Nephron progenitor cell (in vitro differentiated cells): ENCODE results near the gene ACSL1.

Source experiments
- DNase-seq: peaks from one replicate; pipeline ENCODE4 v3.0.0; 2021
- H3K27ac Mint-ChIP-seq: 2 replicates; pipeline ENCODE4 v1.8.0; 2021; ENCODE audit warnings: mild to moderate bottlenecking, moderate library complexity, mixed read lengths
- H3K27me3 Mint-ChIP-seq: 2 replicates; pipeline ENCODE4 v1.8.0; 2021; ENCODE audit warnings: mild to moderate bottlenecking, low read depth, mixed read lengths; ENCODE audit not compliant: poor library complexity
- H3K36me3 Mint-ChIP-seq: 2 replicates; pipeline ENCODE4 v1.8.0; 2021; ENCODE audit warnings: low read depth, mixed read lengths
- H3K4me1 Mint-ChIP-seq: 2 replicates; pipeline ENCODE4 v1.8.0; 2021; ENCODE audit warnings: mixed read lengths
- H3K4me3 Mint-ChIP-seq: 2 replicates; pipeline ENCODE4 v1.8.0; 2021; ENCODE audit warnings: mild to moderate bottlenecking, moderate library complexity, mixed read lengths
- H3K9me3 Mint-ChIP-seq: 2 replicates; pipeline ENCODE4 v1.8.0; 2021; ENCODE audit warnings: mild to moderate bottlenecking, moderate library complexity, mixed read lengths
- TF ChIP-seq, protein P1 (sequence below): fragments of 200-600 bp; sonication (generic); IDR thresholded peaks from 2 replicates; pipeline ENCODE4 v1.5.0; 2021; ENCODE audit warnings: antibody characterized with exemption

Gene ACSL1

DNA sequence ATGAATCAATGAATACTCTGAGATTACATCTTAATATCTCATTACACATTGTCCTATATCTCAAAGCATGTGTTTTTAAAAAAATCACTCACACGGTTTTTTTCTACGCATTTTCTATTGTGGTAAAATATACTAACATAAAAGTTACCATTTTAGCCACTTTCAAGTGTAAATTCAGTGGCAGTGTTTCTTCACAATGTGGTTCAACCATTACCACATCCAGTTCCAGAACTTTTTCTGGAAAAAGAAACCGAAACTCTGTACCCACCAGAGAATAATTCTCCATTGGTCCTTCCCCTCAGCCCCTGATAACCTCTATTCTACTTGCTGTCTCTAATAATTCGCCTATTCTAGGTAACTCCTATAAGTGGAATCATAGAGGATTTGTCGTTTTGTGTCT is 35.3 kb upstream of the ACSL1 start:
- Mint-ChIP-seq H3K27me3 (peaks cover 7% of the 10 kb centered on the region), H3K4me3 (no peak overlapping the region), H3K4me1 (no peaks in the 10 kb centered on the region), H3K36me3 (no peaks in the 10 kb centered on the region), H3K9me3 (no peaks in the 10 kb centered on the region), H3K27ac (no peak overlapping the region)
- DNase-seq: no peak
- TF ChIP-seq, protein P1, sequence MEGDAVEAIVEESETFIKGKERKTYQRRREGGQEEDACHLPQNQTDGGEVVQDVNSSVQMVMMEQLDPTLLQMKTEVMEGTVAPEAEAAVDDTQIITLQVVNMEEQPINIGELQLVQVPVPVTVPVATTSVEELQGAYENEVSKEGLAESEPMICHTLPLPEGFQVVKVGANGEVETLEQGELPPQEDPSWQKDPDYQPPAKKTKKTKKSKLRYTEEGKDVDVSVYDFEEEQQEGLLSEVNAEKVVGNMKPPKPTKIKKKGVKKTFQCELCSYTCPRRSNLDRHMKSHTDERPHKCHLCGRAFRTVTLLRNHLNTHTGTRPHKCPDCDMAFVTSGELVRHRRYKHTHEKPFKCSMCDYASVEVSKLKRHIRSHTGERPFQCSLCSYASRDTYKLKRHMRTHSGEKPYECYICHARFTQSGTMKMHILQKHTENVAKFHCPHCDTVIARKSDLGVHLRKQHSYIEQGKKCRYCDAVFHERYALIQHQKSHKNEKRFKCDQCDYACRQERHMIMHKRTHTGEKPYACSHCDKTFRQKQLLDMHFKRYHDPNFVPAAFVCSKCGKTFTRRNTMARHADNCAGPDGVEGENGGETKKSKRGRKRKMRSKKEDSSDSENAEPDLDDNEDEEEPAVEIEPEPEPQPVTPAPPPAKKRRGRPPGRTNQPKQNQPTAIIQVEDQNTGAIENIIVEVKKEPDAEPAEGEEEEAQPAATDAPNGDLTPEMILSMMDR: no peak

DNA sequence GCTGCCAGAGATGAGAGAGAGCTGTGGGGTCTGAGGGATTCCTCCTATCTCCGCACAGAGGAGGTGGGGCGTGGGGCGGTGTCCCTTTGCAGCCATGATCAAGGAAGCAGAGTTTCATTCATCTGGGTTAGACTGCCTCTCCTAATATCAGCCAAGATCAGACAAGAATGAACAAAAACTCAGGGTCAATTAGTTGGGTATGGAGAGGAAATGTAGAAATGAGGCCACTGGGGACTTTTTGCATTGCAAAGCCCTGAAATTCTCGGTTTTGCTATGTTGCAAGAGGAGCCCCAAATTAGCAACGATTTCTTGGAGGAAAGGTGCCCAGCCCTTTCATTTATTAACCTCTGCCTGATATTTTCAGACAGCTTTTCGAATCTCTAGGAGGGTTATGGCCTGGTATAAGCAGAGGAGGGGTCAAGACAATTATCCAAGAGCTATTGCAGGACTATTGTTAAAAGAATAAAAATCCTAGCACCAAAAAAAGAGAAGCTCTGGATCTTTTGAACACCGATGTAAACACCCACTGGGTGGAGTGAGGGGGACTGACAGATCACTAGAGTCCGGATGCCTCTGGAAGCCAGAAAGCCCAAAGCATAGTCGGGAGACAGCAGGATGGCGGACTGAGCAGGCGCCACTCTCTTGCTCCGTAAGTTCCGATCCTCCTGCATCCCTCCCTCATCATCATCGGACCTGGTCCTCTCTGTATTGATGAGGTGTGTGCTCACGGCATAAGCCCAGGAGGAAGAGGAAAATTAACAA is 34.4 kb upstream of the ACSL1 start:
- TF ChIP-seq, protein P1: no peak
- Mint-ChIP-seq H3K27ac (no peak overlapping the region), H3K9me3 (no peaks in the 10 kb centered on the region), H3K4me1 (no peaks in the 10 kb centered on the region), H3K4me3 (no peak overlapping the region), H3K36me3 (no peaks in the 10 kb centered on the region), H3K27me3 (peaks cover 7% of the 10 kb centered on the region)
- no peak for DNase-seq

DNA sequence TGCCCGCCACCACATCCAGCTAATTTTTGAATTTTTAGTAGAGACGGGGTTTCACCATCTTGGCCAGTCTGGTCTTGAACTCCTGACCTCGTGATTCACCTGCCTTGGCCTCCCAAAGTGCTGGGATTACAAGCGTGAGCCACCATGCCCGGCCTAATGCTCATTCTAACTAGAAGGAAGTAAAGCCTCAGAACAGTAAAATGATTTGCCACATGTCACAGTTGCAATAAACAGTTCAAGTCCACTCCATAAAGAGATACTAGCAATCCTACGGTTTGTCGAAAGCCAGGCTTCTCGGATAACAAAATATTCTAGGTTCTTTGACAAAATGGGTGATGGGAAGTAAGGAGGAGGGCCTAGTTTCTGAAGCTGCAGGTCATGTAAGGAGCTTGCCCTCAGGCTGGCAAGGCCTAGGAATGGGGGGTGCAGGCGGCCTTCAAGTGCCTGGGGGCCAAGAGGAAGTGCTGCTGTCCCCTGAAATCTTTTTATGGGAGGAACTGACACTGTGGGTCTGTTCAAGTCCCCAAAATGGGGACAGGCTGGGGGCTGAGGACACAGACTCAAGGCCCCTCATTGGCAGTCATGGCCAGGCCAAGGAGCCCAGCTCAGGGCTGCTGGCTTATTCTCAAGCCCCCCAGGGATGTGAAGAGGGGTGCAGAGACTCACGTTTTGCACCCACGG is 31.8 kb upstream of the ACSL1 start:
- no peaks in the 10 kb centered on the region for H3K36me3 Mint-ChIP-seq
- no peak overlapping the region for H3K27ac Mint-ChIP-seq
- H3K27me3 Mint-ChIP-seq: peaks cover 10% of the 10 kb centered on the region
- TF ChIP-seq, protein P1: no peak
- no peak overlapping the region for H3K4me3 Mint-ChIP-seq
- DNase-seq: no peak
- no peaks in the 10 kb centered on the region for H3K9me3 Mint-ChIP-seq
- H3K4me1 Mint-ChIP-seq: no peaks in the 10 kb centered on the region

DNA sequence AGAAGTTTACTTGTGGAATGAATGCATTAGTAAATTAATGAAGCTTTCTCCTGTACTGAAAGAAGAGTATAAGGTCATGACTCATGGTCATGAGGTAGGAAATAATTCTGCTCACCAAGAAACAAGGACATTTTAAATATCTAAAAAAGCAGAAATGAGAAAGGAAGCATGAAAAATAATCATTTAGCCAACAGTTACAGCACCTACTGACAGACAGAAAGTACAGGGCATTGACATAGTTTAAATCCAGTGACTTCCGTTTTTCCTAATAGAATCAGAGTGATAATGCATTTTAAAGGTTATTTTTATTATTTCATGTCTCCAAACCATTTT is 30.5 kb upstream of the ACSL1 start:
- no peak for DNase-seq
- Mint-ChIP-seq H3K4me3 (no peak overlapping the region), H3K9me3 (no peaks in the 10 kb centered on the region), H3K4me1 (no peaks in the 10 kb centered on the region), H3K36me3 (no peaks in the 10 kb centered on the region), H3K27me3 (peaks cover 10% of the 10 kb centered on the region), H3K27ac (no peak overlapping the region)
- TF ChIP-seq, protein P1: no peak

DNA sequence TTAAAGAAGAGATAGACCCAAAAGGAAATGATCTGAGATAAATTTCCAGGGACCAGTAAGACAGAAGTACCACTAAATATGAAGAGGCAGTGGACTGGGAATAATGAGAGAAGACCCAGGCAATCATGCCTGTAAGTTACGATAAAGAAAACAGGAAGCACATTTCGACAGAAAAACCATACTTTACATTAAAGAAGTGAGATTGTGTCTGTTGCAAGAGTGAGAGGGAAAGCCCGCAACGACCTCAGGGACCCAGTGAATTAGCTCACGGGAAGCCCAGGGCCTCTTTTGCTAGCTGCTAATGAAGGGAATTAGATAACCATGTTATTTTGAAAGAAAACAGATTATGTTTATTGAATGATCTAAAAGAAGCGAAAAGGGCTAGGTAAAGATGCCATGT is 28.9 kb upstream of the ACSL1 start:
- Mint-ChIP-seq H3K27me3 (peaks cover 7% of the 10 kb centered on the region), H3K4me1 (no peaks in the 10 kb centered on the region), H3K27ac (no peak overlapping the region), H3K36me3 (no peaks in the 10 kb centered on the region), H3K9me3 (no peaks in the 10 kb centered on the region), H3K4me3 (no peak overlapping the region)
- no peak for DNase-seq
- TF ChIP-seq, protein P1: no peak

DNA sequence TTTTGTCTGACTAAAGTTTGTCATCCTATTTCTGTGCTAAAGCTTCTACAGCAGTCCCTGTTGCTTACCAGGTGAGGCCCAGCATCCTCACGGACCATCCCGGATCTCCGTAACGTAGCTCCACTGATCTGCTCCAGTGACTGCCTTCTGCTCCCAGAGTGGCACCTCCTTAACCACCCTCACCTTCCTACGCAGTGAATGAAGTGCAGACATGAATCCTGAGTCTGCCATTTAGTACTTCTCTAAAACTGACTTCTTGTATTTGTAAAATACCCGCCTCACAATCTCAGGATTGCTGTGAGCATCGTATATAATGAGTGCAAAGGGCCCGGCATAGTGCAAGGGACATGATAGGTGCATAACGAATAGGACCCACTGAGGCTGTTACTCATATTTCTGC is 27.7 kb upstream of the ACSL1 start:
- DNase-seq: no peak
- Mint-ChIP-seq H3K27ac (no peak overlapping the region), H3K4me3 (no peak overlapping the region), H3K4me1 (no peaks in the 10 kb centered on the region), H3K9me3 (no peaks in the 10 kb centered on the region), H3K36me3 (no peaks in the 10 kb centered on the region), H3K27me3 (peaks cover 7% of the 10 kb centered on the region)
- TF ChIP-seq, protein P1: no peak
